Neural cell (in vitro differentiated cells): ENCODE measurements around the gene NKIRAS1. TPM values are rescaled to one million over a fixed set of nuclear protein-coding genes. Genes with fewer than 3 reads are reported as not detected.

Experiments used
- H2AFZ ChIP-seq: fragments of 200-600, 300-800 bp; sonication (generic), shearing (Covaris generic); 2 replicates; pipeline ENCODE4 v1.6.0; 2014; ENCODE audit warnings: low read depth, mild to moderate bottlenecking, antibody characterized with exemption, low read length, moderate library complexity
- H3F3A ChIP-seq: fragments of 200-600 bp; shearing (Covaris generic); 2 replicates; pipeline ENCODE4 v1.6.1; 2016; ENCODE audit warnings: mild to moderate bottlenecking, moderate library complexity, mixed read lengths, antibody characterized with exemption, low read length; ENCODE audit not compliant: insufficient read depth, poor library complexity, severe bottlenecking
- H3K27ac ChIP-seq: fragments of 200-600, 300-800 bp; sonication (generic), shearing (Covaris generic); 2 replicates; pipeline ENCODE4 v1.5.1; 2014; ENCODE audit warnings: mild to moderate bottlenecking, low read length, moderate library complexity
- H3K27me3 ChIP-seq: fragments of 300-800, 200-600 bp; sonication (generic), shearing (Covaris generic); 2 replicates; pipeline ENCODE4 v1.6.0; 2014; ENCODE audit warnings: mild to moderate bottlenecking, low read depth, low read length, moderate library complexity; ENCODE audit not compliant: insufficient read depth
- H3K36me3 ChIP-seq: fragments of 300-800, 200-600 bp; sonication (generic), shearing (Covaris generic); 2 replicates; pipeline ENCODE4 v1.5.1; 2014; ENCODE audit warnings: mild to moderate bottlenecking, antibody characterized with exemption, low read length, moderate library complexity; ENCODE audit not compliant: insufficient read depth
- H3K4me2 ChIP-seq: fragments of 300-800, 200-600 bp; sonication (generic), shearing (Covaris generic); 2 replicates; pipeline ENCODE4 v1.6.0; 2014; ENCODE audit warnings: mild to moderate bottlenecking, low read length
- H3K4me3 ChIP-seq: fragments of 300-800, 200-600 bp; sonication (generic), shearing (Covaris generic); 2 replicates; pipeline ENCODE4 v1.5.1; 2014; ENCODE audit warnings: mild to moderate bottlenecking, low read length, moderate library complexity
- H3K79me2 ChIP-seq: fragments of 200-600 bp; shearing (Covaris generic); replicated peaks from 2 replicates; pipeline ENCODE4 v1.6.0; 2014; ENCODE audit warnings: mild to moderate bottlenecking, low read length, moderate library complexity; ENCODE audit not compliant: insufficient read depth
- H3K9ac ChIP-seq: fragments of 300-800, 200-600 bp; sonication (generic), shearing (Covaris generic); 2 replicates; pipeline ENCODE4 v1.6.1; 2016; ENCODE audit warnings: mild to moderate bottlenecking, low read length, mixed read lengths
- H3K9me2 ChIP-seq: fragments of 200-600 bp; shearing (Covaris generic); 2 replicates; pipeline ENCODE4 v1.6.1; 2016; ENCODE audit warnings: mild to moderate bottlenecking, low read length, mixed read lengths; ENCODE audit not compliant: insufficient read depth
- H3K9me3 ChIP-seq: fragments of 200-600, 300-800 bp; sonication (generic), shearing (Covaris generic); 2 replicates; pipeline ENCODE4 v1.6.1; 2016; ENCODE audit warnings: mild to moderate bottlenecking, mixed run types, low read length, moderate library complexity, mixed read lengths
- H4K20me1 ChIP-seq: fragments of 200-600 bp; shearing (Covaris generic); 2 replicates; pipeline ENCODE4 v1.6.1; 2016; ENCODE audit warnings: mild to moderate bottlenecking, mixed run types; ENCODE audit not compliant: insufficient read depth
- CTCF ChIP-seq: fragments of 450-650 bp; IDR thresholded peaks from 2 replicates; pipeline ENCODE4 v1.5.1; 2014; ENCODE audit warnings: antibody characterized with exemption, mild to moderate bottlenecking, moderate library complexity; ENCODE audit not compliant: poor library complexity, severe bottlenecking
- EP300 ChIP-seq: fragments of 450-650 bp; conservative IDR thresholded peaks from 2 replicates; pipeline ENCODE4 v1.6.1; 2014; ENCODE audit warnings: antibody characterized with exemption, mild to moderate bottlenecking, moderate library complexity; ENCODE audit not compliant: poor library complexity, severe bottlenecking
- EZH2 ChIP-seq: fragments of 200-600, 300-800 bp; shearing (Covaris generic), sonication (generic); IDR thresholded peaks from 2 replicates; pipeline ENCODE4 v1.6.1; 2014; ENCODE audit warnings: antibody characterized with exemption, low read length, borderline replicate concordance, mild to moderate bottlenecking; ENCODE audit not compliant: insufficient read depth, poor library complexity, severe bottlenecking
- MXI1 ChIP-seq: fragments of 450-650 bp; conservative IDR thresholded peaks from 2 replicates; pipeline ENCODE4 v1.6.1; 2014; ENCODE audit warnings: antibody characterized with exemption, mild to moderate bottlenecking; ENCODE audit not compliant: poor library complexity, severe bottlenecking
- POLR2AphosphoS5 ChIP-seq: IDR thresholded peaks from 2 replicates; pipeline ENCODE4 v1.6.1; 2012
- RAD21 ChIP-seq: fragments of 450-650 bp; conservative IDR thresholded peaks from 2 replicates; pipeline ENCODE4 v1.6.1; 2014; ENCODE audit warnings: antibody characterized with exemption, mild to moderate bottlenecking, moderate library complexity
- REST ChIP-seq: IDR thresholded peaks from 2 replicates; pipeline ENCODE4 v1.6.1; 2012; ENCODE audit warnings: borderline replicate concordance
- SMC3 ChIP-seq: fragments of 450-650 bp; conservative IDR thresholded peaks from 2 replicates; pipeline ENCODE4 v1.6.1; 2014; ENCODE audit warnings: antibody characterized with exemption, mild to moderate bottlenecking, moderate library complexity; ENCODE audit not compliant: poor library complexity
- TAF1 ChIP-seq: IDR thresholded peaks from 2 replicates; pipeline ENCODE4 v1.6.1; 2012; ENCODE audit warnings: low read depth
- polyA plus RNA-seq: library from polyadenylated mRNA; depleted of rRNA; stranded (reverse); fragments of >200 nt; gene quantifications from 2 replicates; pipeline ENCODE4 v1.2.3, GENCODE V29; 2014

The NKIRAS1 gene
- polyA plus RNA-seq, 1 donor from 2014 or later = 42.1 TPM

- no peak overlapping the region for H3K9ac ChIP-seq
- H3K79me2 ChIP-seq = peaks cover 37% of the 10 kb centered on the region
- H3K9me3 ChIP-seq = no peaks in the 10 kb centered on the region
- H3K27me3 ChIP-seq = no peaks in the 10 kb centered on the region
- no peak overlapping the region for H3K27ac ChIP-seq
- H3K4me2 ChIP-seq = no peak overlapping the region
- no peaks in the 10 kb centered on the region for H3F3A ChIP-seq
- no peaks in the 10 kb centered on the region for H3K9me2 ChIP-seq
- no peak overlapping the region for H2AFZ ChIP-seq
- no peaks in the 10 kb centered on the region for H4K20me1 ChIP-seq
- TF ChIP-seq POLR2AphosphoS5 = no peak
- no peak for TF ChIP-seq TAF1
- no peak for TF ChIP-seq EP300
- TF ChIP-seq MXI1 = no peak
- TF ChIP-seq REST = no peak
- no peak for TF ChIP-seq CTCF
- no peak for TF ChIP-seq SMC3
- no peak for TF ChIP-seq EZH2
- no peak for TF ChIP-seq RAD21
- H3K4me3 ChIP-seq = no peak overlapping the region
- no peaks in the 10 kb centered on the region for H3K36me3 ChIP-seq
Measured at GRCh38 chr3:23954144-23954543, 37.4 kb upstream of the NKIRAS1 start.

- no peak overlapping the region for H2AFZ ChIP-seq
- H3K79me2 ChIP-seq = peaks cover 43% of the 10 kb centered on the region
- TF ChIP-seq POLR2AphosphoS5 (no peak), MXI1 (no peak), REST (no peak), EP300 (no peak), CTCF (no peak), SMC3 (no peak), TAF1 (no peak), EZH2 (no peak), RAD21 (no peak)
Measured at GRCh38 chr3:23953523-23953922, 36.7 kb upstream of the NKIRAS1 start.

More at GRCh38 chr3:23953523-23953922, 36.7 kb upstream of the NKIRAS1 start:
- H4K20me1 ChIP-seq = no peaks in the 10 kb centered on the region
- no peak overlapping the region for H3K4me3 ChIP-seq
- H3K27ac ChIP-seq = no peak overlapping the region
- H3K4me2 ChIP-seq = no peak overlapping the region
- no peaks in the 10 kb centered on the region for H3K27me3 ChIP-seq
- H3K36me3 ChIP-seq = no peaks in the 10 kb centered on the region
- H3K9me2 ChIP-seq = no peaks in the 10 kb centered on the region
- no peaks in the 10 kb centered on the region for H3F3A ChIP-seq
- no peaks in the 10 kb centered on the region for H3K9me3 ChIP-seq
- no peak overlapping the region for H3K9ac ChIP-seq
